HFFc6 (cell line): ENCODE data around the gene PREX1. TPM values are rescaled to one million over a fixed set of nuclear protein-coding genes. Genes with fewer than 3 reads are reported as not detected.

Source experiments
- DNase-seq: peaks from one replicate; pipeline ENCODE4 v3.0.0-alpha.2; 2018
- H3K27ac Mint-ChIP-seq: 2 replicates; pipeline ENCODE4 v1.8.0; 2020; ENCODE audit warnings: mild to moderate bottlenecking, mixed read lengths
- H3K27me3 Mint-ChIP-seq: 2 replicates; pipeline ENCODE4 v1.8.0; 2021; ENCODE audit warnings: mild to moderate bottlenecking, moderate library complexity, mixed read lengths; ENCODE audit not compliant: insufficient read depth
- H3K36me3 Mint-ChIP-seq: 2 replicates; pipeline ENCODE4 v1.8.0; 2021; ENCODE audit warnings: low read depth, mixed read lengths
- H3K4me1 Mint-ChIP-seq: 2 replicates; pipeline ENCODE4 v1.8.0; 2020; ENCODE audit warnings: low read depth, mixed read lengths
- H3K4me3 Mint-ChIP-seq: 2 replicates; pipeline ENCODE4 v1.8.0; 2020; ENCODE audit warnings: mild to moderate bottlenecking, moderate library complexity, mixed read lengths
- H3K9me3 Mint-ChIP-seq: 2 replicates; pipeline ENCODE4 v1.8.0; 2020; ENCODE audit warnings: mild to moderate bottlenecking, mixed read lengths
- CTCF ChIP-seq: fragments of 200-600 bp; sonication (generic); IDR thresholded peaks from 2 replicates; pipeline ENCODE4 v1.5.0; 2021; ENCODE audit warnings: antibody characterized with exemption, mild to moderate bottlenecking
- total RNA-seq, 6 experiments: library from RNA; stranded (reverse); fragmentation: NEBNext Ultra II Directional; extraction: Animal tissue kit (Norgen Biotek cat#: 25700); gene quantifications; 2 replicates in 1 of 6; 3 replicates in 5 of 6; pipeline ENCODE4 v1.2.3, GENCODE V29; 2021

PREX1 gene
- total RNA-seq, 6 experiments from 2014 or later, result 1.8 to 4.1 (median 2.8) TPM

GRCh38 chr20:48653706-48654051 is 174.1 kb downstream of the PREX1 start:
- no peaks in the 10 kb centered on the region for H3K36me3 Mint-ChIP-seq

DNA sequence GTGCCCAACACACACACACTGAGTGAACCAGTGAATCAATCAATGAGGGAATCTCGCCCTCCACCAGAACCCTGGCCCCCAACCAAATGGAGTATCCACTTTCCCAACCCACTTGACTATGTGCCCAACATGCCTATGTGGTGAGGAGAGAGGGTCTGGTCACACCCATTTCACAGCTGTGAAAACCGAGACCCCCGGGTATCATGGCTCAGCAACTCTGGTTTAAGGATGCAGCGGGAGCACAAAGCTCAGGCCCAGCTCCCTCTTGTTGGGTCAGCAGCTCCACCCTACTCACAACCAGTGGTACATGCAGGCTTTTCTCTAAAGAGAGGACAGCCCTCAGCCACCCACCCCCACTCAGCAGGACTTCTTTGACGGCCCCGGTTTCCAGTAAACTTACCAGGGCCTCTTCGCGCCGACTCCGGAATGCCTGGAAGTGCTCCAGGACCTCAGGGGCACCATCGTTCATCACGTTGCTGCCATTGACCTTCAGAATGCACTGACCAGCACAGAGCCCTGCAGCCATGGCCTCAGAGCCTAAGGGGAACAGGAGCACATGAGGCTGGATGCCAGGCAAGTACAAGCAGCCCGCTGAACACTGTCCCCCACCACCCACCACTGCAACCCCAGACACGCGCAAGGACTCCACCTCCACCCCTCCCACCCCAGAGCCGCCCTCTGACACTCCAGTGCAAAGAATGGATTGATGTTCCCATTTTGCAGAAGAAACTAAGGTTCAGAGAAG is 174.7 kb downstream of the PREX1 start:
- H3K27ac Mint-ChIP-seq, result no peak overlapping the region
- TF ChIP-seq CTCF, result no peak
- H3K4me3 Mint-ChIP-seq, result no peak overlapping the region
- peaks cover 8% of the 10 kb centered on the region for H3K27me3 Mint-ChIP-seq
- H3K36me3 Mint-ChIP-seq, result no peaks in the 10 kb centered on the region
- no peak for DNase-seq
- H3K4me1 Mint-ChIP-seq, result no peaks in the 10 kb centered on the region
- no peaks in the 10 kb centered on the region for H3K9me3 Mint-ChIP-seq

More at GRCh38 chr20:48653706-48654051, 174.1 kb downstream of the PREX1 start:
- Mint-ChIP-seq H3K4me1 (no peaks in the 10 kb centered on the region), H3K27me3 (peaks cover 8% of the 10 kb centered on the region), H3K27ac (no peak overlapping the region), H3K9me3 (no peaks in the 10 kb centered on the region), H3K4me3 (no peak overlapping the region)
- no peak for TF ChIP-seq CTCF
- no peak for DNase-seq

- H3K27ac Mint-ChIP-seq, result no peak overlapping the region
- H3K36me3 Mint-ChIP-seq, result no peaks in the 10 kb centered on the region
- TF ChIP-seq CTCF, result no peak
- H3K27me3 Mint-ChIP-seq, result peaks cover 8% of the 10 kb centered on the region
- no peaks in the 10 kb centered on the region for H3K9me3 Mint-ChIP-seq
- H3K4me3 Mint-ChIP-seq, result no peak overlapping the region
- DNase-seq, result no peak
- no peaks in the 10 kb centered on the region for H3K4me1 Mint-ChIP-seq
These were observed 175.8 kb downstream of the PREX1 start for GRCh38 chr20:48651960-48652359.

DNA sequence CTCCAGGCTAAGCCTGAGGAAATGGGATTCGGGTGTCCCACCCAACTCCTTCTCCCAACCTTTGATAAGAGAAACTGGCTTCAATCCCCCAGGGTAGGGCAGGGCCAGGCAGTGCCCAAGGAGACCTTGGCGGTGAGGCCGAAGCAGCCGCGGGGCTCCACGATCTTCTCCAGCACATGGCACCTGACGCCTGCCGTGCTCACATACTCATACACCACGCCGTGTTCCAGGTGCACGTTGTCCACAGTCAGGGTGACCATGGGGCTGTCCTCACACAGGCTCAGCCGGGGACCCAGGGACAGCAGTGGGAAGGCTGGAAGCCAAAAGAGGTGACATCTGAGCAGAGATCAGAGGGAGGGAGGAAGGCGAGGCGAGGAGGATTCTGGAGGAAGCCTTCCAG is 176.5 kb downstream of the PREX1 start:
- Mint-ChIP-seq H3K27ac (no peak overlapping the region), H3K4me3 (no peak overlapping the region), H3K4me1 (no peaks in the 10 kb centered on the region), H3K9me3 (no peaks in the 10 kb centered on the region), H3K36me3 (no peaks in the 10 kb centered on the region), H3K27me3 (peaks cover 8% of the 10 kb centered on the region)
- no peak for TF ChIP-seq CTCF
- DNase-seq, result no peak

GRCh38 chr20:48649868-48650267 is 177.9 kb downstream of the PREX1 start:
- no peak for TF ChIP-seq CTCF
- Mint-ChIP-seq H3K36me3 (no peaks in the 10 kb centered on the region), H3K4me1 (no peaks in the 10 kb centered on the region)

More at GRCh38 chr20:48649868-48650267, 177.9 kb downstream of the PREX1 start:
- DNase-seq, result no peak
- Mint-ChIP-seq H3K27me3 (peaks cover 4% of the 10 kb centered on the region), H3K9me3 (no peaks in the 10 kb centered on the region), H3K27ac (no peak overlapping the region), H3K4me3 (no peak overlapping the region)
